SIG-M5 treated with dmso at 0.1 percent for 504 hours (cell line): Measurements from ENCODE around the gene PON2.

ENCODE experiments used
- DNase-seq: peaks from one replicate; lab custom pipeline; 2025; ENCODE audit not compliant: unreplicated experiment; lab: John Stamatoyannopoulos, UW

Gene PON2

DNA sequence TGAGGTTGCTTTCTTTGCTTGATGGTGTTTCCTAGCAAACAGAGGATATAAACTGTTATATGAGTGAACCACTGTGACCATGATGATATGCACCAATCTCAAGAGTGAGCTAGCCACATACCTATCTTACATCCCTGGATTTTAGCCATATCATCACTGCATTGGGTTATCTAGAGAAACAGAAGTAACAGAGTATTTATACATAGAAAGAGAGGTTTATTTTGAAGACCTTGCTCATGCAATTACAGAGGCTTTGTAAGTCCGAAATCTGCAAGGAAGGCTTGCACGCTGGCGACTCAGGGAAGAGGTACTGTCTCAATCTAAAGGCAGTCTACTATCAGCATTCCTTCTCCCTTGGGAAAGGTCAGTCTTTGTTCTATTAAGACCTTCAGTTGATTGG lies 11.8 kb upstream of the PON2 start:
- DNase-seq = no peak

DNA sequence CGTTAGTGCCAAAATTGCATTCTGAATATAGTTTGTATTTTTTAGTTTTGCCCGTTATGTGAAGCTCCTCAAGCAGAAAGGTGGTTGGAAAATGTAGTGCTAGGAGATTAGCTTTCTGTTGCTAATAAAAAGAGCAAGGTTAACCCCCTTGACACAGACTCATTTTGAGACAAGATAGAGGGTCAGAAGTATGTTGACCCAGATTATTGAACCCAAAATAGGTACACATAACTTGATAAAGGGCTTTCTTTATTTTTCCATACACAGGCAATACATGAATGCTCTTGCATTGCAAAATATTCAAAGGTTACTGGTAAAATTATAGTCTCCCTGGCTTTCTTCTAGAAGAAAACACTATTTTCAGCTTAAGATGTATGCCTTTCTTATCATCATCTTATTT lies 10.0 kb upstream of the PON2 start:
- no peak for DNase-seq

DNA sequence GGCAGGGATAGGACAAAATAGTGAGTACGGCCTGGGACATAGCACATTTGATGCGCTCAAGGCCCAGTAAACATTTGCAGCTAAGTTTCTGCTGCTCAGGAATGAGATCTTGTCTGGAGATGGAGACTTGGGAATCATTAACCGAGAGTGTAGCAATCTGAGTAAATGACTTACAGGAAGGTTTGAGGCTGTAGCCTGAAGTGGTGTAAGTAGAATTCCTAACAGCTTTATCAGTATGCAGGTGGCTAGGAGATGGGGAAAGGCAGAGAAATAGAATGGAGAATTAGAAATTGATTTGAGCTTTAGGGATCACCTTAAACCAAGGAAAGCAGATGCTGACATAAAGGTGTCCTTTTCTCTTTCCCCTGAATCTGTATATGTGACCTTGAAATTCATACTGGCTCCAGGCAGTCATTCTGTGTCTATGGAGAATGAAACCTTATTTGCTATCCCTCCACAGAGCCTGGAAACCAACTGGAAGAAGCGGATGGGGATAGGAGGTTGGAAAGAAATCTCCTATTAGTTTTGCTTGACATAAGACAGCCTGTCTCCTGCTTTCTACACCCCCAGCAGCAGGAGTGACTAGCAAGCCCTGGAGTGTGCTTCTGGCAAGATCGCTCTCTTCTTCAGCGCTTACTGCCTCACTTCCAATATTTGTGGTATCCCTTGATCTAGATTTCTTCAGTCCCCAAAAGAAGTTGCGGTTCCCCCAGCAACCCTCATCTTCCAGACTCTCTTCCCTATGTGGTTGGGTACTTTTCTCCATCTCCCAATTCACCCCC lies 6.4 kb upstream of the PON2 start:
- DNase-seq = no peak

DNA sequence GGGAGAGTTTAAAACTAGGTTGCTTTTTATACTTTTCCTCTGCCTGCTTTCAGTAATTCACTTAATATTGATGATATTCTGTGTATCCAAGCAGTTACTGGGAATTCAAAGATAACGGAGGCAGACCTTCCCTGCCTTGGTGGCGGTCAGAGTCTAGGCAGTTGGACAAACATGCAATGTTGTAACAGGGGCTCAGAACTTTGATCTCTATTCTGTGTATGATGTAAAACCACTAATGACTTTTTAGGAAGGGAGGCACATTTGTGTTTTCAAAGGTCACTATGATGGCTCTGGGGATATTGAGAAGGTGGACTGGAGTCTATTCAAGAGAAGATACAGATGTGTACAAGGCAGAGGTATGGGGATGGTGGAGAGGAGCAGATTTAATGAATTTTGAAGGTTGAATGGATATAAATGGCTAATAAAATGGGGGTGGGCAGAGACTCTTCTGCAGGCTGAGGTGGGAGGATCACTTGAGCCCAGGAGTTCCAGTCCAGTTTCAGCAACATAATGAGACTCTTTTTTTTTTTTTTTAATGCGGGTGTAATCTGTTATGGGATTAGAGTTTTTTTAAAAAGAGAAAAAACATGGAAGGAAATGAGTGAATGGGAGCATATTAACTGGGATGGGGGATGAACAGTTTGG lies 5.7 kb upstream of the PON2 start:
- no peak for DNase-seq

DNA sequence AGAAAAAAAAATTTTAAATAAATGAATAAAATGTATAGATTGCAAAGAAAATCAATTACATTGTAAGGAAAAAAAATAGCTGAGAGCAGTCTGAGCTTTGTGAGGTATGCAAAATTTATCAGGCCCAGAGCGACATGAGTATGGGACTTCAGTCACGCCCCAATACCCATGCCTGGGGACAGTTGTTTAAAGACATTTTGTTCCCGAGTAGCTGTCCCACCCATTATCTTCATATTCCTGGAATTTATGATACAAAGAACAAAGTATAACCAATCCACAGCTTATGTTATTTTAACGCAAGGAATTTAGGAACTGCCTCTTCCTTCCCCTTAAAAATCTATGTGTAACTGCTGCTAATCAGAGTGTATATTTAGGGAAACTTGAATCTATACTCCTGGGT lies 1.6 kb upstream of the PON2 start:
- no peak for DNase-seq

DNA sequence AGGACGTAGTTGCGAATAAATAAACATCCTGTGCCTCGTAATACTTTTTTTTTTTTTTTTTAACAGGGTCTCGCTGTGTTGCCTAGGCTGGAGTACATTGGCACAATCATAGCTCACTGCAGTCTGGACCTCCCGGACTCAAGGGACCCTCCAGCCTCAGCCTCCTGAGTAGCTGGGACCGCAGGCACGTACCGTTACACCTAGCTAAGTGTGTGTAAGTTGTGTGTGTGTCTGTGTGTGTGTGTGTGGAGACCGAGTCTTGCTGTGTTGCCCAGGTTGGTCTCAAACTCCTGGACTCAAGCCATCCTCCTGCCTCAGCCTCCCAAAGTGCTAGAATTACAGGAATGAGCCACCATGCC lies 573 bp upstream of the PON2 start:
- DNase-seq = no peak

DNA sequence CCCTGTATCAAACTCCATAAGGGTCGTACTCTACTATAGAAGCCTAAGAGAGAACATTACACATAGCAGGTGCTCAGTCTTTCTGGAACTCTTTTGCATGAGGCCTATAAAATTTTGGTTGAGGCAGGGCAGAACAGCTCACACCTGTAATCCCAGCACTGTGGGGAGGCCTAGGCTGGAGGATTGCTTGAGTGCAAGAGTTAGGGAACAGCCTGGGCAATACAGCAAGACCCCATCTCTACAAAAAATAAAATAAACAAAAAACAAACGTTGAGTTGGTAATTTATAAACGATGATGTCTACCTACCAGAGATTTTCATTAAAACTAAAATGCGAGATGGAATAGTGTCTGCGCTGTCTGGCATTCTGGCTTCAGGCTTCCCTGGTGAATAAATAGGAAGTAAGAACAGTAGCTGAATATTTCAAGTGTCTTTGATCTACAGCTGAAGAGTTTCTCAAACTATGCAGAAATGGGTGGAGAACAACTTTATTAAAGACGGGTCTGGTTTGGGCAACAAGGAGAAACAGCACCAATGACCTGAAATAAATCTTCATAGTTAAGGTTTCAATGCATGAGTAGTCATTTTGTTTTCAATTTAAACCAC lies 774 bp downstream of the PON2 start:
- no peak for DNase-seq

DNA sequence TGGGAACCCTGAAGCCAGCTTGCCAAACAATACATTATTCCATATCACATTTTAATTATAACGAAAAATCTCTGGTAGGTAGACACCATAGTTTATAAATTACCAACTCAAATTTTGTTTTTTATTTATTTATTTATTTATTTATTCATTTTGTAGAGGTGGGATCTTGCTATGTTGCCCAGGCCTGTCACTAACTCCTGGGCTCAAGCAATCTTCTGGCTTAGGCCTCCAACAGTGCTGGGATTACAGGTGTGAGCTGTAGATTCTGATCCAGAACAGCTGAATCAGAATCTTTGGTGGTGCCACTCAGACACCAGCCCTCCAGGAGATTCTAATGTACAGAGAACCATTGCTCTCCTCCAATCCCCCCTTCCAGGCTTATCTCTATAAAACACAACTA lies 1.7 kb downstream of the PON2 start:
- DNase-seq = no peak

DNA sequence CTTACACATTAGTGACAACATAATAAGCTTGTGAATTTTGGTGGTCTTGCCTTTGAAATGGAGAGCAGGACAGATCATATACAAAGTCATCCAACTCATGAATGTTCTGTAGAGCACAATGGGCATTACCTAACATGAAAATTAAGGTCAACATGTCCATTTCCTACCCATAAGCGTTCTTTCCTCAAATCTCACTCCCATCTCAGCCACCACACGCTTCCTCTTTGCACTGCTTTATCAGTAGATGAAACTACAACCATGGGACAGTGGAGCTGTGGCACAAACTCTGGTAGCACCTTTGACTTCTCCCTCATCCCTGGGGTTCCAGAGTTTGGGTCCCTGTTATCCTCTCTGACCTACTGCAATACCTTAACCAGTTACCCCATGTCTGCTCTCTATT lies 2.2 kb downstream of the PON2 start:
- no peak for DNase-seq

DNA sequence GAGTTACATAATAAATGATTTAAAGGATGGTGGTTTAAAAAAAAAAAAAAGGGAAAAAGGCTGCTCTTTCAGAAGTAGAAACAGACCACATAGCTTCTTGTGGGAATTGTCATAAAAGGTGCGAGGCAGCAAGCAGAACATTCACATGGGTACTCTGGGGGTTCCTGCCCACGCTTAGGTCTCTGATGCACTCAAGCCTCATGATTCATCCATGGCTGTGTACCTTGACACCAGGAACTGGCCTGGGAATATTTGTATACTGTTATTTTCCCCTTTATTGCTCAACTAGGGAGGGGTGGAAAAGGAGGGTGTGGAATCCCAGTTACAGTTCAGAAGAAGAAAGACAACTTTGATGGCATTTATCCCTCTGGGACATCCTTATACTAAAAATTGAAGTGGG lies 4.0 kb downstream of the PON2 start:
- no peak for DNase-seq

DNA sequence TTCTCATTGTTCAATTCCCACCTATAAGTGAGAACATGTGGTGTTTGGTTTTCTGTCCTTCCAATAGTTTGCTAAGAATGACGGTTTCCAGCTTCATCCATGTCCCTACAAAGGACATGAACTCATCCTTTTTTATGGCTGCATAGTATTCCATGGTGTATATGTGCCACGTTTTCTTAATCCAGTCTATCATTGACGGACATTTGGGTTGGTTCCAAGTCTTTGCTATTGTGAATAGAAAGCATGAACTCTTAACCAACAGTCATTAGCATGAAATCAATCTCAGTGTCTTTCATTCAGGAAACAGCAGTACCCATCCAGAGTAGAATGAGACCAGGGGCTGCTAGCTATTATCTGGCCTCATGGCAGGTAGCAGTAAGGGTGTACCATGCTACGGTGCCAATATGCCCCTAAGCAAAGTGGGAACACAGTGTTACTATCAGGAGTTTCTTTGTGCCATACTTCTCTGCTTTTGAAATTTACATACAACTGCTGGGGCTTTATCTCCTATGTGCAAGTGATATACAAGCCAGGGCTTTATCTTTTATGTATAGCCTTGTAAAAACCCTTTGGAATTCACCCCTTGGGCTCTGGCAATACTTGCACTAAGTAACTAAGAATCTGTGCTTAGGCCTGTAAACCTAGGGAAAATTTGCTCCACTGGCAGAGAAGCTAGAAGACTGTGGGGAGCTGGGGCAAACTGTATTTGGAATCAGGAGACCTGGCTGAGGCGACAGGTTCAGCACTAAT lies 5.4 kb downstream of the PON2 start:
- DNase-seq = no peak

DNA sequence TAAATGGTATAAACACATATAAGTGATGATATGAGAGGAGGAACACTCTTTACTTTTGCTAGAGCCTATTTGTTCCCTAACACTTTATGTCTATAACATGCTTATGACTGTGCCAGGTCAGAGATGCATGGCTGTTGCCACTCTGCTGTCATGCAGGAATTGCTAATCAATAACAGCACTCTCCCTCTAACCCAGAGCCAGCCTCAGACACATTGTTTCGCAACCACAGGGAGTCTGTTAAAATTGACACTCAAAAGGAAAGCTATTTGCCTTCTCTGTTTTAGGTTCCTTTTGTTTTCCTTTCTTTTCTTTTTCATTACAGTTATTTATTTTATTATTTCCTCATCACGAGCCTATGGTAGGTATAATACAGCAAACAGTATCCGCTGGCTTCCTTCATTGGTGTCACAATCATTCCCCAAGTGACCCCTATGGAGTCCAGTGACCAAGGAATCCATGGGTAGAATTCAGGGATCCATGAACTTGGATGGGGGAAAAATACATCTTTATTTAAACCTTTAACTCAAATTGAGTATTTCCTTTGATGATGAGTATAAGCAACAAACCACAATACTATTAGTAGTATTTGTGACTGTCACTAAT lies 6.8 kb downstream of the PON2 start:
- DNase-seq = no peak

DNA sequence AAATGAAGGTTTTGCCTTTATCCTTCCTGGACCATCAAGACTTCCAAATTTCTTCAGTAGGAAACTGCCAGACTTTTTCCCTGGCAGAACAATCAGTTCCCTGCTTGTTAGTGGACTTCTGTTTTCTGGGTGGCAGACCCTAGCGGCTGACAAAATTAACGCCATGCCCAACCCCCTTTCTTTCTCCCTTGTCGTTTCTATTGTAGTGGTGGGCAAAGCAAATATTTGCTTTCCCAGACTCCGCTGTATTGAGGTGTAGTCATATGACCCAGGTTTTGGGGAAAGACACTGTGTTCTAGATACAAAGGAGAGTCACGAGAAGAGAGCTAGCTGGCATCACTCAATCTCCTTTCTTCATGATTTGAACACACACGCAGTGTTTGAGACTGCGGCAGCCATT lies 7.7 kb downstream of the PON2 start:
- no peak for DNase-seq

DNA sequence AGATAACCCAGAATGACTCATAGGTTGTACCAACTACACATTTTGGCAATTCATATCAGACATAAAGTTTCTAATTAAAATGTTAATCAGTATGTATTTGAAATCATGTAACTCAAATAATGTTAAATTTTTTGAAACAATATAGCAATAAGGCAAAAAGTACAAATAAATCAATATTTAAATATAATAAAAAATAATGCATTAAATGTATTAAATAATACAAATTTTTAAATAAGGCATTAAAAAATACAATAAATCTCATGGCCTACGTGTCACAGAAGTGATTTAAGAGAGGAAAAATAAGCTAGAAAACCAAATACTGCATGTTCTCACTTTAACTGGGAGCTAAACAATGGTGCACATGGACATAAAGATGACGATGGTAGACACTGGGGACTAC lies 9.1 kb downstream of the PON2 start:
- DNase-seq = no peak

DNA sequence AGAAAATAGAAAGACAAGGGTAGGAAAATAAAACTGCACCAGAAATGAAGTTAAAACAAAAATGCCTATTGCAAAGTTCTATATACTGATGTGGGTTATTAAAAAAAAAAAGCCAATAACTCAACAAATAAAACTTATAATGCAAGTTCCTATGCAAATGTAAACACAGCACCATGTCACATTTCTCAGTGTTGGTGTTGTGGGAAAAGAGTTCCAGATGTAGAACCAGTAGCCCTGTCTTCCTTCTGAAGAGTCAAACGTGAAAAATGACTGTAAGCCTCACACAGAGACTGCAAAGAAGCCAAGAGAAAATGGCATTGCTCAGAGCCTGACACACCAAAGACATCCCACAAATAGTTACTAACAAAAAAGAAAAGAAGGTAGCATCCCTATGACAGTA lies 10.1 kb downstream of the PON2 start:
- no peak for DNase-seq

DNA sequence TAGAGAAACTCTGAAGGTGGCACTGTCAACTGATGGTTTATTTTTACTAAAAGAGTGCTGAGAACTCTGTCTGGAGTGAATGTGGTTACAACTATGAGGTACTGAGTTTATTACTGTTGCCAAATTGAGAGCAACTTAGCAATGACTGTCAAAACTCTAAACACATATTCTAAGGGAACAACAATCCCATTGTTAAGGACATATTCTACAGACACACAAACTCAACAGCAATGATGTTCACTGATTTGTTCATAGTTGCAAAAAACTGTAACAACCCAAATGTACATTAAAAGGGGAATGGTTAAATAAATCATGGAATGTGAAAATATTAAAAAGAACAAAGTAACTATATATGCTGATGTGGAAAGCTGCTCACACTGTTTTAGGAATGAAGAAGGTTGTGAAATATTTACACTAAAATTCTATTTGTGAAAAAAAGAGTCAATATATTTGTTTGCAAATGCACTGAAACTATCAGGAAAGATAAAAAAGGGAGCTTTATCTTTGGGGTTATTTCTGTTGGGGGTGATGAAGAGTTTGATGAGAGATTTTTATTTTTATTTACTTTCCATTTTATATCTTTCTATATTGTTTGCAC lies 12.9 kb downstream of the PON2 start:
- no peak for DNase-seq

DNA sequence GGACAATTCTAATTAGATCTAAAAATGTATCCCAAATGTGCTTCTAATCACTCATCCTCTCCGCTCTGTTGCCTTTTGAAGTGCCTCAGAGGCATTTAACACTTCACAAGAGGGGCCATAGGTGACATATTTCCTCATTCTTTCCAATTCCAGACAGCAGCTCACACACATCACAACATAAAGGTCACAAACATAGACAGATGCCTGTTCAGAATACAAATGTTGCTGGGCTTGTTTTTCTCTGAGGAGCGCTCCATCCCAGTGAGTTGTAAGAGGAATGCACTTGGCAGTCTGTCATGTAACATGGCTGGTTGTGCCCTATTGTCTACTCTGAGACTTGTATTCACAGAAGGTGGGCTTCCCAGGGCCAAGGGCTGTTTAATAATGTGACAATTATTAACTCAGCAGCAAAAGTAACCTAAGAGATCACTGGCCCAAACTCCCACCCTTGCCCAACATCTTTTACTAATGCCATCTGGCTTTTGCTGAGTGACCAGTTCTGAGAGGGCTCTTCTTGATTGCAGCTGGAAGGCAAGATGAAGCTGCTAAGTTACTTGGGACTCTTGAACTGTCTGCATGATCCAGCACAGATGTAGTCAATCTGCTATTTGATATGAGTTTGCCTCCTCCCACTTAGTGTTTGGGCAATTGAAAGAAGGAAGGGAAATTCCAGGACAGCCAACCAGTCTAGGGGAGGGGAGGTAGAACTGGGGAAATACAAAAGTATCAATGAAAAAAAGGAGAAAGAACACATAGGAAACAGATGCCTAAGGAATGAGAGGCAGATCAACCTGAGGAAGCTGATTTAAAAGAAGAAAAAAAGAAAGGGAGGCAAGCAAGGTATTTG lies 13.6 kb downstream of the PON2 start:
- DNase-seq = no peak

DNA sequence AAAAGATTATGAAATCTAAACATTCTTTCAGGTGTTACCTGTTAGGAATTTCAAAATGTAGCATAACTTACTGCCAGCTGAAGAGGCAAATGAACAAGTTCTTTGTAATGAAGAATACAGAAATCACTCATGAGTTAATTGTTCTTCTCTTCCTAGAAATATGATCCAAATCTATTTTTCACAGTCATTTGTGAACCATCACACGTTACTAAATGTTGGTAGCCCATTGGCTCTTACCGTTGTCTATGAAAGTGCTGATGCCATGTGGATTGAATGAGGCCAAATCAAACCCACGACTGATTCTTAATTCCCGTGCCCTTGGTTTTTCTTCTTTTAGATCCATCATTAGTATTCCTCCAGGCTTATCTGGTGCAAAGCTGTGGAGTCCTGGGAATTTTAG lies 22.8 kb downstream of the PON2 start:
- no peak for DNase-seq

DNA sequence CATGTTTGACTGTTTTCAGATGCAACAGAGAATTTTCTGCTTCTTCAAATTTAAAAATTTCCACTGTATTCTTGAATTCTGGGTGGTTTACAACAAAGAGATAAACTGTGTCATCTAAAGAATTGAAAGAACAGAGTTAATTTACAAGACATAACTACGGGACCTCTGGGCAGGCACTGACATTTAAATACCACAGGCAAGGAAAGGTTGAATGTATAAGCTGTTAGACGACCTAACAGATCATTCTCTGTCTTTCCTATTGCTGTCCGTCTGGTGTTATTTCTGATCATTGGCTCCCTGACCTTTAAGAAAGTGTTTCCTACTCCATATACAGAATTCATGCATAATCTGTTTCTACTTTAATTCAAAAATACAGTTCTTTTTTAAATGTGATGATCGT lies 23.2 kb downstream of the PON2 start:
- no peak for DNase-seq

DNA sequence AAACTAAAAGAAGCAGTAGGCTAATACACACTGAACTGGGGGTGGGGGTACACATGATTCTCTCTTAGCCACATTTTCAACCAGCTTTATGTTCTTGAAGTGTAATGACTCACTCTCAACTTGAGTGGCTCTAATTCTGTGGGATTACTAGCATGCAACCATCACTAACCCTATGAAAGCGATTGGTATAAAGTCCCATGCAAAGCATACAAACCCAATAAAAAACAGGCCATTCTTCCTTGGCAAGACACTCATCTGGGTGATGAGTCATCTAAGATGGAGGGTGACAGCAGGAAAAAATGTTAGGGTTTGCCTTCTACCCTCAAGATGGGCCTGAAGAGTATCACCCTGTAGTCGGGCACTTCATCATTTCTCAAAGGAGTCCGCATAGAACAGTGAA lies 23.8 kb downstream of the PON2 start:
- DNase-seq = no peak
